NCI-H1092 (cell line): ENCODE results near the gene FGF14.

ENCODE experiments used
- DNase-seq: peaks from one replicate; lab custom pipeline; 2025; lab: John Stamatoyannopoulos, UW

The FGF14 gene

GRCh38 chr13:102367836-102368235, 34.0 kb downstream of the FGF14 start:
- DNase-seq = no peak

GRCh38 chr13:102361113-102361512, 40.7 kb downstream of the FGF14 start:
- no peak for DNase-seq

GRCh38 chr13:102359264-102359663, 42.6 kb downstream of the FGF14 start:
- DNase-seq = no peak

- DNase-seq = no peak
Measured at GRCh38 chr13:102355251-102355650, 46.6 kb downstream of the FGF14 start.

- DNase-seq = no peak
Measured at GRCh38 chr13:102354011-102354410, 47.8 kb downstream of the FGF14 start.

GRCh38 chr13:102351521-102351920, 50.3 kb downstream of the FGF14 start:
- DNase-seq = no peak

GRCh38 chr13:102347490-102347889, 54.4 kb downstream of the FGF14 start:
- no peak for DNase-seq

- no peak for DNase-seq
Measured at GRCh38 chr13:102346769-102347168, 55.1 kb downstream of the FGF14 start.

GRCh38 chr13:102344410-102344809, 57.4 kb downstream of the FGF14 start:
- no peak for DNase-seq

- DNase-seq = no peak
Measured at GRCh38 chr13:102333320-102334198, 68.3 kb downstream of the FGF14 start.

- no peak for DNase-seq
Measured at GRCh38 chr13:102328909-102329308, 72.9 kb downstream of the FGF14 start.

GRCh38 chr13:102327119-102327617, 74.7 kb downstream of the FGF14 start:
- DNase-seq = no peak

GRCh38 chr13:102326381-102327118, 75.3 kb downstream of the FGF14 start:
- DNase-seq = no peak

- DNase-seq = no peak
Measured at GRCh38 chr13:102325321-102325720, 76.5 kb downstream of the FGF14 start.

GRCh38 chr13:102323505-102323904, 78.3 kb downstream of the FGF14 start:
- DNase-seq = no peak

- DNase-seq = no peak
Measured at GRCh38 chr13:102323012-102323411, 78.8 kb downstream of the FGF14 start.

- DNase-seq = no peak
Measured at GRCh38 chr13:102322211-102322610, 79.6 kb downstream of the FGF14 start.

- DNase-seq = no peak
Measured at GRCh38 chr13:102318233-102318632, 83.6 kb downstream of the FGF14 start.

- DNase-seq = no peak
Measured at GRCh38 chr13:102317593-102317992, 84.3 kb downstream of the FGF14 start.

GRCh38 chr13:102316732-102317131, 85.1 kb downstream of the FGF14 start:
- DNase-seq = no peak

GRCh38 chr13:102312841-102313240, 89.0 kb downstream of the FGF14 start:
- DNase-seq = no peak

- no peak for DNase-seq
Measured at GRCh38 chr13:102311901-102312300, 89.9 kb downstream of the FGF14 start.

GRCh38 chr13:102311419-102311796, 90.4 kb downstream of the FGF14 start:
- DNase-seq = no peak
